Mucosa of descending colon (tissue), 3 donors: ENCODE measurements around the gene CEP63. TPM values are rescaled to one million over a fixed set of nuclear protein-coding genes. Genes with fewer than 3 reads are reported as not detected.

ENCODE experiments used
- ATAC-seq: fragments of 200-7000 bp; cut with Tn5 transposase; one replicate; pipeline ENCODE4 v1.9.1; 2020; ENCODE audit warnings: mild to moderate bottlenecking, moderate library complexity
- DNase-seq, 3 donors: peaks; one replicate each; pipeline ENCODE4 v3.0.0-alpha.2; 2020
- H3K36me3 ChIP-seq: fragments of 200-600 bp; one replicate; pipeline ENCODE4 v1.8.0; 2021; ENCODE audit warnings: low read depth, mild to moderate bottlenecking
- H3K4me1 ChIP-seq: fragments of 200-600 bp; one replicate; pipeline ENCODE4 v1.8.0; 2021; ENCODE audit warnings: low read depth, mild to moderate bottlenecking
- H3K4me3 ChIP-seq: fragments of 200-600 bp; one replicate; pipeline ENCODE4 v1.8.0; 2021; ENCODE audit warnings: mild to moderate bottlenecking
- H3K9me3 ChIP-seq: fragments of 200-600 bp; one replicate; pipeline ENCODE4 v1.8.0; 2021; ENCODE audit warnings: mild to moderate bottlenecking
- intact Hi-C, 2 donors: fragments of 100-400 bp; cut with DNase I in 1 of 2; cut with micrococcal nuclease in 1 of 2; formaldehyde crosslinking; loops; one replicate each; pipeline versions ENCODE4 v1.11.0 to v1.11.1; 2022; cut with DNase I, micrococcal nuclease
- total RNA-seq, 3 donors: library from RNA; stranded (reverse); fragmentation: NEBNext Ultra II Directional in 2 of 3; extraction: Animal tissue kit (Norgen Biotek cat#: 25700) in 2 of 3; gene quantifications; one replicate each; pipeline versions ENCODE4 v1.2.1 to v1.2.4, GENCODE V29; 2021 to 2023
- TF ChIP-seq, protein P1 (sequence below): fragments of 200-600 bp; IDR thresholded peaks from one replicate; pipeline ENCODE4 v1.8.0; 2022; ENCODE audit warnings: antibody characterized with exemption, mild to moderate bottlenecking
- donor health status: DM: no; HTN: no; CAD: no; lungs with moderate emphysema.
- donor health status: DM: no; HTN: no; CAD: no.
- donor health status: DM: no; HTN: yes; CAD: no.

Gene CEP63
- total RNA-seq, 3 donors from 2014 or later: 19.8 to 34.2 (median 19.8) TPM

DNA sequence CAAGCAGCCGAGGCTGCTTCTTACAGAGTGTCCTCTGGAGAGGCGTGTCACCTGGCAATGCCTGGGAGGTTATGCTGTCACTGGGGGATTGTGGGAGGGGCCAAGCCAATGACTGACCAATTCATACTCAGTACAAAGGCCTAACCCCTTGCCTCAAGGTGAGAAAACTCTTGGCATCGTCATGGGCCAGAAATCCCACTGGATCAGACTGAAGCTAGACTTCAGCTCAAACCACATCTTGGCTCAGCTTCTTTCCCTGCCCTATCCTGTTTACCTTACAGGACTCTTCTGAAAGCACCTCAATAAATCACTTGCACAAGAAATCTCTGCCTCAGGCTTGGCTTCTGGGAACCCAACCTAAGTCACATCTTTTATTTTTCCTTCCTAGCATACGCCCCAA lies 9.6 kb upstream of the CEP63 start:
- intact Hi-C loops: loop anchor here (10.0 kb wide), 1 partner anchor 262 kb away; no protein-coding TSS in a partner anchor
- no peaks in the 10 kb centered on the region for H3K36me3 ChIP-seq
- H3K4me3 ChIP-seq: no peak overlapping the region
- TF ChIP-seq, protein P1, sequence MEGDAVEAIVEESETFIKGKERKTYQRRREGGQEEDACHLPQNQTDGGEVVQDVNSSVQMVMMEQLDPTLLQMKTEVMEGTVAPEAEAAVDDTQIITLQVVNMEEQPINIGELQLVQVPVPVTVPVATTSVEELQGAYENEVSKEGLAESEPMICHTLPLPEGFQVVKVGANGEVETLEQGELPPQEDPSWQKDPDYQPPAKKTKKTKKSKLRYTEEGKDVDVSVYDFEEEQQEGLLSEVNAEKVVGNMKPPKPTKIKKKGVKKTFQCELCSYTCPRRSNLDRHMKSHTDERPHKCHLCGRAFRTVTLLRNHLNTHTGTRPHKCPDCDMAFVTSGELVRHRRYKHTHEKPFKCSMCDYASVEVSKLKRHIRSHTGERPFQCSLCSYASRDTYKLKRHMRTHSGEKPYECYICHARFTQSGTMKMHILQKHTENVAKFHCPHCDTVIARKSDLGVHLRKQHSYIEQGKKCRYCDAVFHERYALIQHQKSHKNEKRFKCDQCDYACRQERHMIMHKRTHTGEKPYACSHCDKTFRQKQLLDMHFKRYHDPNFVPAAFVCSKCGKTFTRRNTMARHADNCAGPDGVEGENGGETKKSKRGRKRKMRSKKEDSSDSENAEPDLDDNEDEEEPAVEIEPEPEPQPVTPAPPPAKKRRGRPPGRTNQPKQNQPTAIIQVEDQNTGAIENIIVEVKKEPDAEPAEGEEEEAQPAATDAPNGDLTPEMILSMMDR: no peak
- ATAC-seq: no peak
- H3K4me1 ChIP-seq: no peaks in the 10 kb centered on the region
- H3K9me3 ChIP-seq: no peaks in the 10 kb centered on the region
- DNase-seq: no peak

DNA sequence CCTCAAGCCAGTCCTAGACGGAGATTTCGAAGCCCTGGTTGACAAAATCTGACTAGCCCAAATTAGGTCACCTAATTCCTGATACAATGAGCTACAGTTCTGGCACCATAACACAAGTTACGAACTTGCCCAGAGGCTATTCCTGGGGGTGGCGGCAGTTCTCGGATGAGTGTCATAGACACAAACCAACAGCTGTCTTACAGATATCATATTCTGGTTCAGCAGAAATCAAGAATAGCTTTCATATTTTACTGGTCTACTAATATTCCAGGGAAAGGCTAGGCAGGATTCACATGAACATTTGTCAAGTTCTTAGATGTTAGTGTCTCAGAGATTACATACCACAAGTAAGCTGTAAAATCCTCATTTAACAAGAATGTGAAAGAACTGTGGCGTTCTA lies 8.9 kb upstream of the CEP63 start:
- DNase-seq (no peak), ATAC-seq (no peak)
- Histone ChIP-seq H3K4me3 (no peak overlapping the region), H3K36me3 (no peaks in the 10 kb centered on the region), H3K9me3 (no peaks in the 10 kb centered on the region), H3K4me1 (no peaks in the 10 kb centered on the region)
- intact Hi-C loops: loop anchor here (10.0 kb wide), 1 partner anchor 262 kb away; no protein-coding TSS in a partner anchor
- TF ChIP-seq, protein P1: no peak

DNA sequence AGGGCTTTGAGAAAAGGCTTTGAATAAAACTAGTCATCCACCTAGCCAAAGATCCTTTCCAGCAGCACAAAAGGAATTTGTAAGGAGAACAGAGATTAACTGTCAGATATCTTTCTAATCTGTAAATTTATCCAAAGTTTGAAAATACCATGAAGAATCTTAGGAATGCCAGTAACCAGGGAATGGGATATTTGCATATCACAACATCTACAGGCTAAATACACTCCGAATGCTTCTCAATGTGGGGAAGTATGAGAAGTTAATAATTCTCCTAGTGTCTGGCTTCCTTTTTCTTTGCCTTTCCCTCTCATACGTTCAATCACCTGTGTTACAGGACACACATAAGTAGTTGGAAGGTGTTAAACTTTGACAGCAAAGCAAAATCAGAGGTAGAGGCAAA lies 7.9 kb upstream of the CEP63 start:
- TF ChIP-seq, protein P1: no peak
- Histone ChIP-seq H3K4me3 (no peak overlapping the region), H3K9me3 (no peaks in the 10 kb centered on the region), H3K4me1 (peaks cover under 1% of the 10 kb centered on the region), H3K36me3 (no peaks in the 10 kb centered on the region)
- DNase-seq (no peak), ATAC-seq (no peak)
- intact Hi-C loops: loop anchor here (10.0 kb wide), 1 partner anchor 263 kb away; no protein-coding TSS in a partner anchor

DNA sequence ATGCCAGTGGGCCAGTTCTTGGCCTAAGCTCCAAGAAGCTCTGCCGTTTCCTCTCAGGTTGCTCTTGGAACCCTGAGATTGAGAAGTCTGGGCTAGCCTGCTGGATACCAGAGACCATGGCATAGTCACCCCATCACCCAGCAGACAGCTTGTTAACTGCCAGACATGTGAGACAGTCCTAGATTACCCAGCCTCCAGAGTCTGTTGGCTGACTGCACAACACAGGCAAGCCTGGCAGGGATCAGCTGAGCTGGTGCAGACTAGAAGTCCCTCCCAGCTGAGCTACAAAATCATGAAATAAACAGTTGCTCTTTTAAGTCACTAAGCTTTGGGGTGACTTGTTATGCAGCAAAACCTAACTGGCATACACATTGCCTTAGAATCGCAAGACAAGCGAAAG lies 5.3 kb upstream of the CEP63 start:
- Histone ChIP-seq H3K9me3 (no peaks in the 10 kb centered on the region), H3K4me3 (no peak overlapping the region), H3K36me3 (peaks cover under 1% of the 10 kb centered on the region), H3K4me1 (peaks cover 16% of the 10 kb centered on the region)
- ATAC-seq (no peak), DNase-seq (no peak)
- TF ChIP-seq, protein P1: no peak
- intact Hi-C loops: no loop called here

DNA sequence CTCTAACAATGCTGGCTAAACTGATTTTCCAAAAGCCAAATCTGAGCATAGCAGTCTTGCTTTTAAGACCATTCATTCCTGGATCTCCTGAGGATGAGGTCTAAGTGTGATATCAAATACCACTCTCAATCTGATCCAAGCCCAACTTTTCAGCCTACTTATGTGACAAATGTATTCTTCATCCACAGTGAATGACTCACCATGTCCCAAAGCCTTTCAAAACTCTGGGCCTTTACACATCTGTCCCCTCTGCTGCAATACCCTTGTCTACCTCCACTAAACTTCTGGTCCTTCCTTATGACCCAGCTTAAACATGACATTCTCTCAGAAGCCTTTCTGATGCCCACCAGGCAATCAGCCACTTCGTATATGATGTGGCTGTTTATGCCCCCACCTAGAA lies 4.7 kb upstream of the CEP63 start:
- intact Hi-C loops: no loop called here
- Histone ChIP-seq H3K4me1 (peaks cover 16% of the 10 kb centered on the region), H3K36me3 (peaks cover 4% of the 10 kb centered on the region), H3K9me3 (no peaks in the 10 kb centered on the region), H3K4me3 (no peak overlapping the region)
- ATAC-seq: no peak
- TF ChIP-seq, protein P1: no peak
- DNase-seq: no peak

DNA sequence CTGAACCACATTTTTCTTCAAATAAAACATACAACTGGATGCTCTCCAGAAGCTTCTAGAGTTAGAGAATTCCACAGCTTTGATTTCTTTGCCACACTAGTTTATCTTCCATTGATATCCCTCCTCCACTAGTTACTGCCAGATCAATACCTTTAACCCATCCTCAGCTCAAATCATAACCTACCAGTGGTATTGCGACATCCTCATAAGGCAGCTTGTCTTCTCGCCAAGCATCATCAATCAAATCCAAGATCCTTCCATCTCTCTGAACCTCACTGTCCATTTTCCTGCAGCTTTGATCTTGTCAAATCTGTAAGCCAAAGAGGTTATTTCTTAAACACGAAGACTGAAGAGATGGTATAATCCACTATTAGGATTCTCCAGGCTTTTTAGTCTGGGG lies 3.2 kb upstream of the CEP63 start:
- intact Hi-C loops: no loop called here
- Histone ChIP-seq H3K36me3 (peaks cover 4% of the 10 kb centered on the region), H3K4me1 (peaks cover 22% of the 10 kb centered on the region), H3K9me3 (no peaks in the 10 kb centered on the region), H3K4me3 (no peak overlapping the region)
- no peak for ATAC-seq
- no peak for DNase-seq
- TF ChIP-seq, protein P1: no peak
